HL-60 (cell line): Measurements from ENCODE around the gene NACC2.

Source experiments
- CTCF ChIP-seq: IDR thresholded peaks from one replicate; pipeline ENCODE4 v1.5.1; 2011; ENCODE audit warnings: low read length, control low read depth, inconsistent platforms; ENCODE audit not compliant: insufficient read depth
- GABPA ChIP-seq: IDR thresholded peaks from 2 replicates; pipeline ENCODE4 v1.6.1; 2012; ENCODE audit warnings: low read depth
- REST ChIP-seq: IDR thresholded peaks from 2 replicates; pipeline ENCODE4 v1.6.1; 2012; ENCODE audit warnings: low read depth; ENCODE audit not compliant: insufficient replicate concordance
- SPI1 ChIP-seq: IDR thresholded peaks from 2 replicates; pipeline ENCODE4 v1.6.1; 2012; ENCODE audit warnings: low read depth, mild to moderate bottlenecking, borderline replicate concordance

- TF ChIP-seq REST (no peak), CTCF (no peak), SPI1 (no peak), GABPA (no peak)
Observed at GRCh38 chr9:136098210-136098609, 3.1 kb upstream of the NACC2 start.
